Measurements from ENCODE around the gene CCDC71. TPM values are rescaled to one million over a fixed set of nuclear protein-coding genes. Genes with fewer than 3 reads are reported as not detected.

CCDC71 gene
- total and polyA plus RNA-seq, 7 donors = 12.6 to 26.8 (median 20.0) TPM

DNA sequence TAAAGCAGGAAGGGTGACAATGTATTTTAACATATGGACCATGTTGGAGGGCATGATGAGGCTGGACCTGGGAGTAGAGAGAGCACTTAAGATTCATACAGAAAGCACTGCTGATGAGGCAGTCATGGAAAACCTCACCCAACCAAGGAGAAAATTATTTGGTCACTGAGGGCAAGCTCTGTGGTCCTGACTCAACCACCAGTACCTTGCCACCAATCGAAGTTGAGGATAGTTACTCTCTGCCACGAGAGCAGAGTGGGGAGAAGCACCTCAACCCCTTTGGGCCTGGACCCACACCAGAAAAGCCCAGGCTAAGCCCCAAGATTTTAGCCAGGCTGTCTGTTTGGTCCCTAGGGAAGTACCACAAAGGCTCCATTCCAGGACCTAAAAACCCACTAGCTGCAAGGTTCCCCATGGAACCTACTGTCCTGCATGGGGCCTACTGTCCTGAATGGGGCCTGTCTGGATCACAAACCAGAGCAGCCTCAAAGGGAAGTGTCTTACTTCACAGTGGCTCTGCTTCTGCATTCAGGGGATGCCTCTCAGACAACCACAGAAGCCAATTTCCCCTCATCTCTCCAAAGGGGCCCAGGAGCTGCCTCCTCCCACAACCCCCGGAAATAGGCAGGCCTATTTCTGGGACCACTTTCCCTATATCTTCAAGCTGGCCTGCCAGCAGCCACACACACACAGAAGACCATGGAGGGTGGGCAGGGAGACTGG is 4.2 kb downstream of the CCDC71 start:
- peaks cover 16% of the 10 kb centered on the region for H3K4me1 ChIP-seq
- 81 to 88% (median 88%) methylated on average over 3 of the region's 3 CpGs for WGBS, 3 donors
- no peak overlapping the region for H3K27ac ChIP-seq
- no peak for TF ChIP-seq CTCF (IDR thresholded peaks at IDR 0.05)
- H3K9me3 ChIP-seq = no peaks in the 10 kb centered on the region
- intact Hi-C loops (cut with DNase I) = no loop called here
- peaks cover 5 to 16% of the 10 kb centered on the region in 2 donors for H3K36me3 ChIP-seq (ENCODE audit: insufficient read depth in 1 of 2, low read depth in 1 of 2)
- DNase-seq = no peak
- H3K27me3 ChIP-seq (ENCODE audit: insufficient read depth in 3 of 3, low read length in 2 of 3) = no peaks in the 10 kb centered on the region
- no peak overlapping the region for H3K4me3 ChIP-seq
- ATAC-seq = no peak

DNA sequence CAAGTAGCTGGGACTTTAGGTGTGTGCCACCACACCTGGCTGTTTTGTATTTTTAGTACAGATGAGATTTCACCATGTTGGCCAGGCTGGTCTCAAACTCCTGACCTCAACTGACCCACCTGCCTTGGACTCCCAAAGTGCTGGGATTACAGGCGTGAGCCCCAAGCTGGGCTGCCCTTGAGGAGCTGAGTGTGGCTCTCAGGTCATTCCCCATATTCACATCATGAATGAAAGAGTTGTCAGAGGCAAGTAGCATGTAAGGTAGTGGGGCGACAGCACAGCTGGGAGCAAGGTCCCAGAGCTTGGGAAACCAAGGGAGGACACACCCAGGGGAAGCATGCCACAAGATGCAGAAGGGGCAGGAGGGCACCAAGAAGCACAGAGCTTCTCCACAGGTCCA is 4.9 kb downstream of the CCDC71 start:
- WGBS, 3 donors = 61 to 83% (median 63%) methylated on average over 2 of the region's 2 CpGs
- no peak for TF ChIP-seq CTCF (IDR thresholded peaks at IDR 0.05)

DNA sequence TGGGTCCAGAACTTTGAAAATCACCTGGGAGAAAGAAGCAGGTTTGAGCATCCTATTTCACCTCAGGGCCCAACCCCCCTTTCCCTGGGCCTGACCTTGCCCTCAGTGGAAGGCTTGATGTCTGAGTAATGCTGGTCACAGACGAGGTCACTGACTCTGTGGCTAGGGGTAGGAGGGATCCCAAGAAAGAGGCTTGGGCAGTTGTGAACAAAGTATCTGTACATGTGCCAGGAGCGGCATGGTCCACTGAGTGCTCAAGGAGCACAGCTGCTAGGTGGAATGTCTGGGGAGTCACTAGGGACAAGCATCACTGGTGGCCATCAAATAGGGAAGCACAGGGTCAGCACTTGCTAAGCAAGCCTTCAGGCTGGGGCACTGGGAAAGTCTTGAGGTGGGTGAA is 7.3 kb downstream of the CCDC71 start:
- no peaks in the 10 kb centered on the region for H3K27me3 ChIP-seq (ENCODE audit: insufficient read depth in 3 of 3, low read length in 2 of 3)
- WGBS, 3 donors = 51 to 64% (median 61%) methylated on average over 2 of the region's 2 CpGs
- no peak overlapping the region for H3K27ac ChIP-seq
- H3K4me3 ChIP-seq = no peak overlapping the region
- no peak for TF ChIP-seq CTCF (IDR thresholded peaks at IDR 0.05)
- peaks cover 3% of the 10 kb centered on the region for H3K4me1 ChIP-seq
- ATAC-seq (peak in 1 of 4 donors; percentile 9), DNase-seq (no peak)
- intact Hi-C loops (cut with DNase I) = no loop called here
- peaks cover 3 to 14% of the 10 kb centered on the region in 2 donors for H3K36me3 ChIP-seq (ENCODE audit: insufficient read depth in 1 of 2, low read depth in 1 of 2)
- H3K9me3 ChIP-seq = no peaks in the 10 kb centered on the region

More for the DNA sequence above, 4.9 kb downstream of the CCDC71 start:
- DNase-seq (no peak), ATAC-seq (no peak)
- intact Hi-C loops (cut with DNase I) = no loop called here
- no peaks in the 10 kb centered on the region for H3K9me3 ChIP-seq
- H3K27ac ChIP-seq = no peak overlapping the region
- H3K4me3 ChIP-seq = no peak overlapping the region
- H3K4me1 ChIP-seq = peaks cover 11% of the 10 kb centered on the region
- H3K27me3 ChIP-seq (ENCODE audit: insufficient read depth in 3 of 3, low read length in 2 of 3) = no peaks in the 10 kb centered on the region
- peaks cover 5 to 16% of the 10 kb centered on the region in 2 donors for H3K36me3 ChIP-seq (ENCODE audit: insufficient read depth in 1 of 2, low read depth in 1 of 2)

DNA sequence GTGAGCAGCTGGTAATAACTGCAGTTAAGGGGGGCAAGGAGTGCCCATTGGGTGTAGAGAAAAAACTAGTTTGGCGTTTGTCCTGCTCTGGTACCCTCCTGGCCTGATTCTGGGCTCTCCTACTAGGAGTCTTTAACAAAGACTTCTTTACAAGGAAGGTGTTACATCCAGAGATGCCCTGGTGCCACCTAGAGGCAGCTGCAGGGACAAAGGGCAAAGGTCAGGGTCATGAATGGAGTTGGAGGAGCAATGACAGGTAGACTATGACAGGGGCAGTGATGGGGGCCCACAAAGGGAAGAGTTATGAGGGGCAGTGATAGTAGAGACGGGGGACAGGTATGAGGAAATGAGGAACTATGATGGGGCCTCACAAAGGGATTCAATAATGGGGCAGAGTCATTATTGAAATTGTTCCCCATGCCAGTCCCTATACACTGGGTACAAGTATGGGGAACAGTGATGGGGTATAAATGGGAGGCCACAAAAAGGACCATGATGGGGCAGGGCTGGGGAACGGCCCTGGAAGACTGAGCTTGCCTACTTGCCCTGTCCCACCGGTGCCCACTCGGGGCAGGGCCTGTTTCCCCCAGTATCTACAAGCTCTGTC is 7.9 kb downstream of the CCDC71 start:
- 68 to 84% (median 74%) methylated on average over 5 of the region's 5 CpGs for WGBS, 3 donors
- DNase-seq = peak in 1 of 2 donors; percentile 63
- ATAC-seq = peak in 2 of 4 donors; percentile 51 to 67

More for the DNA sequence above, 7.9 kb downstream of the CCDC71 start:
- no peak overlapping the region for H3K4me3 ChIP-seq
- intact Hi-C loops (cut with DNase I) = no loop called here
- no peaks in the 10 kb centered on the region for H3K27me3 ChIP-seq (ENCODE audit: insufficient read depth in 3 of 3, low read length in 2 of 3)
- TF ChIP-seq CTCF (IDR thresholded peaks at IDR 0.05) = no peak
- H3K4me1 ChIP-seq = peaks cover 3% of the 10 kb centered on the region
- no peak overlapping the region for H3K27ac ChIP-seq
- H3K9me3 ChIP-seq = no peaks in the 10 kb centered on the region
- peaks cover 2 to 8% of the 10 kb centered on the region in 2 donors for H3K36me3 ChIP-seq (ENCODE audit: insufficient read depth in 1 of 2, low read depth in 1 of 2)

Data from psoas muscle (tissue), 8 donors.